ENCODE measurements around the gene ATXN7L1. TPM values are rescaled to one million over a fixed set of nuclear protein-coding genes. Genes with fewer than 3 reads are reported as not detected.

ATXN7L1 gene
- total and polyA plus RNA-seq, 2 of the 4 experiments (the other 2 are of a cell fraction): 3.5 to 4.3 TPM

- Histone ChIP-seq H3K27ac (ENCODE audit: insufficient read depth, low read length) (no peak overlapping the region), H2AK9ac (replicated peaks; ENCODE audit: low read depth, low read length, poor library complexity) (no peak overlapping the region), H3K27me3 (ENCODE audit: control insufficient read depth, insufficient read depth, low read length) (no peaks in the 10 kb centered on the region), H3K4ac (ENCODE audit: low read depth, low read length) (no peak overlapping the region), H3K56ac (ENCODE audit: extremely low read depth, insufficient read depth, low read length) (no peak overlapping the region), H3K18ac (ENCODE audit: low read depth, low read length) (no peak overlapping the region), H3K9me1 (ENCODE audit: insufficient read depth, low read length) (peaks cover 6% of the 10 kb centered on the region; the same call in 1 of the 2 replicates), H3K4me1 (ENCODE audit: control insufficient read depth, insufficient read depth, low read length) (no peaks in the 10 kb centered on the region), H3K4me2 (ENCODE audit: low read depth, low read length) (no peak overlapping the region), H2BK15ac (ENCODE audit: low read depth, low read length) (no peak overlapping the region), H3K79me1 (ENCODE audit: low read depth in 1 of 2, low read length in 2 of 2) (peaks cover 6 to 22% of the 10 kb centered on the region in 2 experiments; a peak in 3 of 4 replicates), H3K23ac (ENCODE audit: low read depth, low read length) (no peak overlapping the region), H3K14ac (replicated peaks; ENCODE audit: low read depth, low read length) (no peak overlapping the region), H4K20me1 (ENCODE audit: insufficient read depth, low read length) (peaks cover 18% of the 10 kb centered on the region), H3K36me3 (ENCODE audit: control insufficient read depth, insufficient read depth, low read length) (peaks cover 4% of the 10 kb centered on the region), H4K5ac (ENCODE audit: low read depth, low read length) (no peak overlapping the region), H4K8ac (ENCODE audit: low read depth in 2 of 2, low read length in 2 of 2) (no peak overlapping the region), H3K9me3 (ENCODE audit: control insufficient read depth, insufficient read depth, low read length) (no peaks in the 10 kb centered on the region), H2AFZ (replicated peaks; ENCODE audit: low read length, poor library complexity) (no peak overlapping the region), H2AK5ac (ENCODE audit: low read depth, low read length) (no peak overlapping the region), H2BK120ac (ENCODE audit: low read depth, low read length) (no peak overlapping the region), H4K91ac (ENCODE audit: insufficient read depth, low read depth, low read length) (no peak overlapping the region), H2BK20ac (ENCODE audit: low read depth, low read length) (no peak overlapping the region), H3K9ac (ENCODE audit: low read depth, low read length) (no peak overlapping the region), H2BK5ac (ENCODE audit: low read depth, low read length, poor library complexity, severe bottlenecking) (no peak overlapping the region), H3K4me3 (ENCODE audit: insufficient read depth, low read depth, low read length) (no peak overlapping the region)
- intact Hi-C loops (cut with micrococcal nuclease) (no loop called here), dilution Hi-C loops (cut with HindIII; ENCODE audit: low sequenced_read_pairs, unreplicated experiment) (no loop called here), in situ Hi-C loops (cut with MboI; ENCODE audit: low sequenced_read_pairs) (no loop called here)
- TF ChIP-seq MAZ (IDR thresholded peaks at IDR 0.05; ENCODE audit: borderline replicate concordance, low read depth, low read length) (no peak), CHD1 (IDR thresholded peaks at IDR 0.05; ENCODE audit: low read depth, low read length) (no peak), NFE2L2 (IDR thresholded peaks at IDR 0.05; ENCODE audit: low read depth, low read length) (no peak), ELK1 (IDR thresholded peaks at IDR 0.05; ENCODE audit: borderline replicate concordance, low read depth, low read length) (no peak), FOS (IDR thresholded peaks at IDR 0.05; ENCODE audit: low read depth, low read length) (no peak), RCOR1 (IDR thresholded peaks at IDR 0.05; ENCODE audit: insufficient replicate concordance, low read length) (no peak), CEBPB (IDR thresholded peaks at IDR 0.05; ENCODE audit: low read depth, low read length) (no peak), SMC3 (IDR thresholded peaks at IDR 0.05; ENCODE audit: low read depth, low read length) (no peak)
- ATAC-seq (ENCODE audit: low read depth) (no peak), DNase-seq (no peak)
- ChIA-PET POLR2A (ENCODE audit: unreplicated experiment) (no interaction called here), CTCF (no interaction called here)
- 50% methylated on average over 2 of the region's 5 CpGs; no CpG with 5 or more reads in 1 of the 2 experiments for WGBS, 2 experiments (ENCODE audit: extremely low coverage in 2 of 2, insufficient read length in 1 of 2)
- BruUV-seq (replicated peaks): no TSS peak
Observed at GRCh38 chr7:105861224-105861623, 15.2 kb downstream of the ATXN7L1 start.

All from IMR-90 (cell line).